CD4-positive, alpha-beta T cell (primary cell): ENCODE results near the gene ANKRD28. TPM values are rescaled to one million over a fixed set of nuclear protein-coding genes. Genes with fewer than 3 reads are reported as not detected.
A peak's percentile ranks its signal among the peaks of the same experiment; 100 is the strongest.

ENCODE experiments used
- ATAC-seq: fragments of 200-7000 bp; cut with Tn5 transposase; one replicate; pipeline ENCODE4 v1.10.0; 2022; ENCODE audit warnings: mild to moderate bottlenecking; ENCODE audit not compliant: poor library complexity
- CTCF ChIA-PET: fragments of 350-600 bp; sonication (Branson Sonifier 250); formaldehyde crosslinking; loops from one replicate; lab custom pipeline; 2021; ENCODE audit warnings: antibody characterized with exemption, inconsistent platforms; lab: Charles Lee
- POLR2A ChIA-PET: fragments of 350-600 bp; sonication (Branson Sonifier 250); formaldehyde crosslinking; loops from one replicate; lab custom pipeline; 2021; ENCODE audit warnings: antibody characterized with exemption, inconsistent platforms; lab: Charles Lee
- DNase-seq, 14 experiments: peaks; one replicate each; pipeline ENCODE4 v3.0.0-alpha.2; 2013 to 2020; ENCODE audit warnings: mixed read lengths in 2 of 14
- H3K27ac ChIP-seq, 2 donors: one replicate each; pipeline versions ENCODE4 v1.5.1 to v1.7.0; 2013; ENCODE audit warnings: low read length in 2 of 2, low read depth in 1 of 2, mild to moderate bottlenecking in 1 of 2
- H3K27me3 ChIP-seq, 2 experiments: 1 replicate in 1 of 2; 2 replicates in 1 of 2; pipeline versions ENCODE4 v1.6.1 to v1.7.0; 2013; ENCODE audit warnings: low read length in 2 of 2, control low read depth in 1 of 2, mild to moderate bottlenecking in 1 of 2, moderate library complexity in 1 of 2; ENCODE audit not compliant: insufficient read depth in 2 of 2, control insufficient read depth in 1 of 2
- H3K36me3 ChIP-seq: one replicate; pipeline ENCODE4 v1.6.1; 2013; ENCODE audit warnings: low read length, control low read depth; ENCODE audit not compliant: insufficient read depth
- H3K4me1 ChIP-seq: one replicate; pipeline ENCODE4 v1.6.1; 2013; ENCODE audit warnings: low read length, control low read depth; ENCODE audit not compliant: insufficient read depth
- H3K4me3 ChIP-seq: one replicate; pipeline ENCODE4 v1.5.1; 2013; ENCODE audit warnings: mild to moderate bottlenecking, low read length, moderate library complexity
- H3K9me3 ChIP-seq, 2 experiments: 1 replicate in 1 of 2; 2 replicates in 1 of 2; pipeline versions ENCODE4 v1.6.1 to v1.7.0; 2013; ENCODE audit warnings: low read length in 2 of 2, mild to moderate bottlenecking in 2 of 2, control low read depth in 1 of 2, moderate library complexity in 1 of 2; ENCODE audit not compliant: control insufficient read depth in 1 of 2, insufficient read depth in 1 of 2
- H3K27ac Mint-ChIP-seq: one replicate; pipeline ENCODE4 v1.8.0; 2020; ENCODE audit warnings: mixed read lengths
- H3K27me3 Mint-ChIP-seq: one replicate; pipeline ENCODE4 v1.8.0; 2021; ENCODE audit warnings: mixed read lengths
- H3K36me3 Mint-ChIP-seq: one replicate; pipeline ENCODE4 v1.8.0; 2021; ENCODE audit warnings: low read depth, mixed read lengths
- H3K4me1 Mint-ChIP-seq: one replicate; pipeline ENCODE4 v1.8.0; 2021; ENCODE audit warnings: low read depth, mixed read lengths
- H3K4me3 Mint-ChIP-seq: one replicate; pipeline ENCODE4 v1.8.0; 2020; ENCODE audit warnings: mild to moderate bottlenecking, mixed read lengths
- H3K9me3 Mint-ChIP-seq: one replicate; pipeline ENCODE4 v1.8.0; 2020; ENCODE audit warnings: mixed read lengths
- CTCF ChIP-seq: fragments of 200-600 bp; IDR thresholded peaks from one replicate; pipeline ENCODE4 v1.8.0; 2022; ENCODE audit warnings: antibody characterized with exemption, mild to moderate bottlenecking
- intact Hi-C, 2 experiments: fragments of 100-400 bp; cut with DNase I in 1 of 2; cut with micrococcal nuclease in 1 of 2; formaldehyde crosslinking; loops; one replicate each; pipeline versions ENCODE4 v1.15.1 to v1.9.0; 2023 to 2025; cut with DNase I, micrococcal nuclease
- total RNA-seq, 174 experiments: library from RNA in 2 of 174; stranded (reverse) in 2 of 174; gene quantifications; one replicate each; pipeline ENCODE4 v1.2.3 and lab custom pipeline; 2021 to 2026

The ANKRD28 gene
- total RNA-seq, 2 experiments from 2014 or later, result 36.6 to 43.1 TPM

DNA sequence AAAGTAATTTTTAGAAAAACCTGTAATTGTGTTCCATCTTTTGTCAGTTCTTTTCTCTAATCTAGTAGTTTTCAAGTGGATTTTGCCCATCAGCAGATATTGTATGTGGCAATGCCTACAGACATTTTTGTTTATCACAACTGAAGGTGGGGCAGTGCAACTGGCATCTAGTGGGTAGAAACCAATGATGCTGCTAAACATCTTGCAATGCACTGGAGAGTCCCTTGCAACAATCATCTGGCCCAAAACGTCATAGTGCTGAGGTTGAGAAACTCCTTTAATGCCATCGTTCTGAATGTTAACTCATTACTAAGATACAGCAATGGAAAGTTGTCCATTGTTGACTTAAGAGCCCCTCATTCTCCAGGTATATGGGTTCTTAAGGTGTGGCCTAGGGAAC is 116.1 kb downstream of the ANKRD28 start:
- H3K27me3 ChIP-seq, result no peaks in the 10 kb centered on the region
- Mint-ChIP-seq H3K4me1 (no peaks in the 10 kb centered on the region), H3K9me3 (no peaks in the 10 kb centered on the region), H3K4me3 (no peak overlapping the region), H3K36me3 (peaks cover 79% of the 10 kb centered on the region), H3K27ac (no peak overlapping the region), H3K27me3 (no peaks in the 10 kb centered on the region)
- intact Hi-C loops, result no loop called here
- ChIA-PET CTCF (no interaction called here), POLR2A (no interaction called here)
- no peaks in the 10 kb centered on the region for H3K4me1 ChIP-seq
- ATAC-seq (no peak), DNase-seq (peak in 2 of 14 experiments; percentile 21 to 31)
- no peak overlapping the region for H3K27ac ChIP-seq
- H3K9me3 ChIP-seq, result no peaks in the 10 kb centered on the region
- TF ChIP-seq CTCF, result no peak
- no peak overlapping the region for H3K4me3 ChIP-seq
- H3K36me3 ChIP-seq, result peaks cover 48% of the 10 kb centered on the region

DNA sequence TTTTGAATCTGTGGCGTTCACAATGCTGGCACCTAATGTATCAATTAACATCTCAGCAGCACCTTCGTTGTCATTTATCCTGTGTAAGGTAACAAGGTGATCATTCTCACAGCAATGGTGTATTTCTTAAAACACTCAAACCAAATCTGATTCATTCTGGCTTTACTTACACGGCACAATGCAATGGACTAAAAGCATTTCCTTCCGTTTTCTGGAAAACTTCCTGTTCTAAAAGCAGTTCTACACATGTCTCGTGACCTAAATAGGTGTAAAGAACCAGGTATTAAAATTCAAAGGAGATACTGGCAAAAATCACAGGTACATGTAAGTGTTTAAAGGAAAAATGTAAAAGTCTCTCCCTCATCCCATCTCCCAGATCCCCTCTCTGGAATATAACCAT is 118.5 kb downstream of the ANKRD28 start:
- Histone ChIP-seq H3K27ac (no peak overlapping the region), H3K4me3 (no peak overlapping the region), H3K27me3 (no peaks in the 10 kb centered on the region), H3K36me3 (peaks cover 45% of the 10 kb centered on the region), H3K9me3 (no peaks in the 10 kb centered on the region), H3K4me1 (no peaks in the 10 kb centered on the region)
- ATAC-seq, result no peak
- intact Hi-C loops, result no loop called here
- DNase-seq, result no peak
- Mint-ChIP-seq H3K27me3 (no peaks in the 10 kb centered on the region), H3K27ac (no peak overlapping the region), H3K9me3 (no peaks in the 10 kb centered on the region), H3K4me1 (no peaks in the 10 kb centered on the region), H3K36me3 (peaks cover 60% of the 10 kb centered on the region), H3K4me3 (no peak overlapping the region)
- no peak for TF ChIP-seq CTCF
- ChIA-PET CTCF (no interaction called here), POLR2A (no interaction called here)

- Histone ChIP-seq H3K27me3 (no peaks in the 10 kb centered on the region), H3K4me1 (no peaks in the 10 kb centered on the region), H3K9me3 (no peaks in the 10 kb centered on the region), H3K27ac (no peak overlapping the region), H3K36me3 (peaks cover 63% of the 10 kb centered on the region), H3K4me3 (no peak overlapping the region)
- Mint-ChIP-seq H3K36me3 (peaks cover 38% of the 10 kb centered on the region), H3K4me1 (no peaks in the 10 kb centered on the region), H3K27ac (no peak overlapping the region), H3K27me3 (no peaks in the 10 kb centered on the region), H3K4me3 (no peak overlapping the region), H3K9me3 (no peaks in the 10 kb centered on the region)
- CTCF ChIA-PET, result no interaction called here
- no peak for DNase-seq
- intact Hi-C loops, result no loop called here
- POLR2A ChIA-PET, result no interaction called here
- no peak for ATAC-seq
- TF ChIP-seq CTCF, result no peak
Observed at GRCh38 chr3:15676259-15676658, 121.5 kb downstream of the ANKRD28 start.
